GM23338 (cell line): ENCODE results near the gene RASSF1.

Experiments used
- CREB1 ChIP-seq: fragments of 250-450 bp; sonication (Bioruptor Pico); IDR thresholded peaks from 2 replicates; pipeline ENCODE4 v1.5.0; 2020; ENCODE audit warnings: low read depth, mild to moderate bottlenecking, moderate library complexity
- CTCF ChIP-seq, 2 experiments: fragments of 200-600 bp in 1 of 2; sonication (generic) in 1 of 2; conservative IDR thresholded peaks; 2 replicates each; pipeline versions ENCODE4 v1.5.1 to v1.6.1; 2016 to 2017; ENCODE audit warnings: antibody characterized with exemption in 2 of 2, low read depth in 2 of 2, mild to moderate bottlenecking in 2 of 2, moderate library complexity in 1 of 2

GRCh38 chr3:50327129-50327528 lies 13.5 kb downstream of the RASSF1 start:
- no peak for TF ChIP-seq CREB1
- TF ChIP-seq CTCF (conservative IDR thresholded peaks at IDR 0.05; ENCODE audit: low read depth in 2 of 2) = no peak
